ENCODE data around the gene PRKCSH.
A peak's percentile ranks its signal among the peaks of the same experiment; 100 is the strongest.

The PRKCSH gene, protein sequence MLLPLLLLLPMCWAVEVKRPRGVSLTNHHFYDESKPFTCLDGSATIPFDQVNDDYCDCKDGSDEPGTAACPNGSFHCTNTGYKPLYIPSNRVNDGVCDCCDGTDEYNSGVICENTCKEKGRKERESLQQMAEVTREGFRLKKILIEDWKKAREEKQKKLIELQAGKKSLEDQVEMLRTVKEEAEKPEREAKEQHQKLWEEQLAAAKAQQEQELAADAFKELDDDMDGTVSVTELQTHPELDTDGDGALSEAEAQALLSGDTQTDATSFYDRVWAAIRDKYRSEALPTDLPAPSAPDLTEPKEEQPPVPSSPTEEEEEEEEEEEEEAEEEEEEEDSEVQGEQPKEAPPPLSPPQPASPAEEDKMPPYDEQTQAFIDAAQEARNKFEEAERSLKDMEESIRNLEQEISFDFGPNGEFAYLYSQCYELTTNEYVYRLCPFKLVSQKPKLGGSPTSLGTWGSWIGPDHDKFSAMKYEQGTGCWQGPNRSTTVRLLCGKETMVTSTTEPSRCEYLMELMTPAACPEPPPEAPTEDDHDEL

DNA sequence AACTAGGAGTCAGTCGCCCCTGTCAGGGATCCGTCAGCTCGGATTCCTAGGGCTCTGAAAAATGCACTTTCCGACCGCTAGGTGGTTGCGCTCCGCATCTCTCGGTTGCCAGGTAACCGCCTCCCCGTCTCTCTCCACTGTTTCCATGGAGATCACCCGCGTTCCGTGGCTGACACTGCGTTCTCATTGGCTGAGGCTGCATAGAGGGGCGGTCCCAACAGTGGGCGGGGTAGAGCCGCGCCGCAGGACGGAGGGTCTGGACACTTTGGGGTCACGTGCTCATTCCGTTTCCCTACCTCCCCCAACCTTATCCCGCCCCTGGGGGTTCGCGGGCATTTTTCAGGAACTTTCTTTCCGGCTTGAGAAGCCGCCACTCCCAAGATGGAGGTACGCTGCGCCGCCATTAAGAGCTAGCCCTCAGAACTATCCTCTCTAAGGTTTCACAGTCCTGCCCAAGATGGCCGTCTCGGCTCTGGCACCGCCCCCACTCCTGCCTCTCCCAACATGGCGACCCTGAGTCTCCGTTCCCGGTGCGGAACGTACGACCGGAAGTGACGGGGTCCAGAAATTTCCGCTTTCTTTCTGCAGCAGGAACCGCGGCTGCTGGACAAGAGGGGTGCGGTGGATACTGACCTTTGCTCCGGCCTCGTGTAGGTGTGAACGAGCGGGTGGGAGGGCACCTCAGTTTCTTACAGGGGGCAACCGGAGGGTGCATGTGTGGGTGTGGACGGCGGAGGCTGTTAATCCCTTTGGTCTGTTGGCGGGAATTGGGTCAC is at the start of gene PRKCSH, which contains the start of gene ODAD3:
PRKCSH (plus strand) TSS at position 579 of the 776 bp plus-strand sequence. CDS start 483 bp downstream, outside the sequence.
ODAD3 (minus strand) TSS at position 65 of the 776 bp plus-strand sequence. CDS start 105 bp downstream, outside the sequence.
- WGBS (ENCODE audit: insufficient coverage, insufficient read length): no CpG with 5 or more reads among the region's 53 CpGs
- Histone ChIP-seq H3K9me3 (ENCODE audit: control insufficient read depth, insufficient read depth, low read length) (no peaks in the 10 kb centered on the region), H3K4me3 (ENCODE audit: low read length) (peak within 1 kb of the TSS; percentile 82), H3K4me1 (ENCODE audit: control insufficient read depth, insufficient read depth, low read length) (peaks cover 6% of the 10 kb centered on the region), H3K27me3 (ENCODE audit: control insufficient read depth, insufficient read depth, low read length) (no peaks in the 10 kb centered on the region), H3K27ac (ENCODE audit: low read length) (no peak within 1 kb of the TSS), H3K36me3 (ENCODE audit: control insufficient read depth, insufficient read depth, low read length) (peaks cover 16% of the 10 kb centered on the region)
- peak; percentile 98 for DNase-seq (ENCODE audit: low read depth, low spot score)

DNA sequence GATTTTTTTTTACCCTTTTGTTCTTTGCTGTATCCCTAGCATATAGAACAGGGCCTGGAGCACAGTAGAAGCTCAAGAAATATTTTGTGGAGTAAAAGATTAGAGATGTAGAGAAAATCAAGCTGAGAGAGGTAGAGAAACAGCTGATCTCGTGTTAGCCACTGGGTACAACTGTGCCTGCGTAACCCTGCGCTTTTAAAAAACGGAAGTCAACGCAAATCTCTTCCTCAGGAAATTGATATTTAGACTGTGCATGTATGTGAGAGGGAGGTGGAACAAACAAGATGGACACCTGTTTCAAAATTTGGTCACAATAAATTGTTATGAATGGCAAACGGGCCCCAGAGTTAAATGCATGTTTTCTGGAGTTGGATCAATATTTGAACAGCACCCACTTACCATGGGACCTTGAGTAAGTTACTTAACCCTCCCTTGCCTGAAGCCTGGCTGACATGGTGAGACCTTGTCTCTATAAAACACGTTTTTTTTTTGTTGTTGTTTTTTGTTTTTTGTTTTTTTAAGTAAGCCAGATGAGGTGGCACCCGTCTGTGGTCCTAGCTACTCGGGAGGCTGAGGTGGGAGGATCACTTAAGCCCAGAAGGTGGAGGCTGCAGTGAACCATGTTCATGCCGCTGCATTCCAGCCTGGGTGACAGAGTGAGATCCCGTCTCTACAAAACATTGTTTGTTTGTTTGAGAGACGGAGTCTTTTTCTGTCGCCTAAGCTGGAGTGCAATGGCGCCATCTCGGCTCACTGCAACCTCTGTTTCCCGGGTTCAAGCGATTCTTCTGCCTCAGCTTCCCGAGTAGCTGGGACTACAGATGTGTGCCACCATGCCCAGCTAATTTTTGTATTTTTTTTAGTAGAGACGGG is 48.0 kb upstream of the PRKCSH start:
- Histone ChIP-seq H3K27me3 (ENCODE audit: control insufficient read depth, insufficient read depth, low read length) (no peaks in the 10 kb centered on the region), H3K27ac (ENCODE audit: low read length) (no peak overlapping the region), H3K9me3 (ENCODE audit: control insufficient read depth, insufficient read depth, low read length) (no peaks in the 10 kb centered on the region), H3K4me1 (ENCODE audit: control insufficient read depth, insufficient read depth, low read length) (no peaks in the 10 kb centered on the region), H3K36me3 (ENCODE audit: control insufficient read depth, insufficient read depth, low read length) (no peaks in the 10 kb centered on the region), H3K4me3 (ENCODE audit: low read length) (no peak overlapping the region)
- DNase-seq (ENCODE audit: low read depth, low spot score): no peak
- WGBS (ENCODE audit: insufficient coverage, insufficient read length): no CpG with 5 or more reads among the region's 19 CpGs

DNA sequence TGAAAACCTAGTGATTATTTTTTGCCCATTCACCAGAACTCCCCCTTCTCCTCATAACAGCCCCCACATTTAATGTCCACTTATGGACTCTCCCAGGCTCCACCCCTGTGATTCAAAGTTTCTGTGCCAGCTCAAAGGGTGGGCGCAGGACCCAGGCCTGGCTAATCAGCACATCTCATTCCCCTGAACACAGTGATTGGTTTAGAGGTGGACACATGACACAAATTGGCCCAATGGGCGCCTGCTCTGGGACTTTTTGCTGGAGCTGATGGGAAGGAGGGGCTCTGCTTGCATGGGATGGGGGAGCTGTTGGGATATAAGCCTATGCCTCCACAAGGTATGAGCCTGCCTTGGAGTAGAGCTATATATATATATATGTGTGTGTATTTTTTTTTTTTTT is 45.1 kb upstream of the PRKCSH start:
- WGBS (ENCODE audit: insufficient coverage, insufficient read length): no CpG with 5 or more reads among the region's 2 CpGs
- Histone ChIP-seq H3K36me3 (ENCODE audit: control insufficient read depth, insufficient read depth, low read length) (no peaks in the 10 kb centered on the region; the same call in 1 of the 2 replicates), H3K4me3 (ENCODE audit: low read length) (no peak overlapping the region), H3K9me3 (ENCODE audit: control insufficient read depth, insufficient read depth, low read length) (no peaks in the 10 kb centered on the region), H3K27me3 (ENCODE audit: control insufficient read depth, insufficient read depth, low read length) (no peaks in the 10 kb centered on the region), H3K27ac (ENCODE audit: low read length) (no peak overlapping the region), H3K4me1 (ENCODE audit: control insufficient read depth, insufficient read depth, low read length) (no peaks in the 10 kb centered on the region)
- DNase-seq (ENCODE audit: low read depth, low spot score): no peak

DNA sequence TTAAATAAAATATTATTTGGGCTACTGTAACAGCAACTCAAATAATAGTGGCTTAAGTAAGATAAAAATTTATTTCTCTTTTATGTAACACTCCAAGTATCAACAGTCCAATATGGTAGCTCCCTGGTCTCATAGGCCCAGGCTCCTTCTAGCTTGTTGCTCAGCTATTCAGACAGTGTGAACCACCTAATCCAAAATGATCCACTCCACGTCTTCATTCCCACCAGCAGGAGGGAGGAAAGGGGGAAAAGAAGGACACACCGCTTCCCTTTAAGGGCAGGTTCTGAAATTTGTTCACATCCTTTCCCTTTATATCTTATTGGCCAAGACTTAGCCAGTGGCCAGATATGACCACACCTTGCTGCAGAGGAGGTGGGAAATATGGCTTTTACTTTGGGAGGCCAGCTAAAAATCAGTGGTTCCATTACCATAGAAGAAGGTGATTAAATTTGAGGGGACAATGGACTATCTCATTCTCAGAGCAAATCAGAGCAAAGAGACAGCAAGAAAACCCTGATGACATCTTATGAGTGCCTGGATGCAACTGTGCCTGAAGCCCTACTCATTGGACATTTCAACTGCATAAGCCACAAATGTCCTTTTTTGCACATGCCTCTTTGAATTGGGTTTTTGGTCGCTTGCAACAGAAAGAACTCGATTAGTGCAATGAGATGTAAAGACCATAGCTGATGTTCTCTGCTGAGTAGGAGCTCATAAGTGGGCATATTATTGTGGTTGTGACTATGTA is 44.3 kb upstream of the PRKCSH start:
- no peaks in the 10 kb centered on the region for H3K4me1 ChIP-seq (ENCODE audit: control insufficient read depth, insufficient read depth, low read length)
- no peak overlapping the region for H3K4me3 ChIP-seq (ENCODE audit: low read length)
- H3K36me3 ChIP-seq (ENCODE audit: control insufficient read depth, insufficient read depth, low read length): no peaks in the 10 kb centered on the region; the same call in 1 of the 2 replicates
- H3K27ac ChIP-seq (ENCODE audit: low read length): no peak overlapping the region
- no peak for DNase-seq (ENCODE audit: low read depth, low spot score)
- no peaks in the 10 kb centered on the region for H3K9me3 ChIP-seq (ENCODE audit: control insufficient read depth, insufficient read depth, low read length)
- no CpG with 5 or more reads among the region's 4 CpGs for WGBS (ENCODE audit: insufficient coverage, insufficient read length)
- no peaks in the 10 kb centered on the region for H3K27me3 ChIP-seq (ENCODE audit: control insufficient read depth, insufficient read depth, low read length)

DNA sequence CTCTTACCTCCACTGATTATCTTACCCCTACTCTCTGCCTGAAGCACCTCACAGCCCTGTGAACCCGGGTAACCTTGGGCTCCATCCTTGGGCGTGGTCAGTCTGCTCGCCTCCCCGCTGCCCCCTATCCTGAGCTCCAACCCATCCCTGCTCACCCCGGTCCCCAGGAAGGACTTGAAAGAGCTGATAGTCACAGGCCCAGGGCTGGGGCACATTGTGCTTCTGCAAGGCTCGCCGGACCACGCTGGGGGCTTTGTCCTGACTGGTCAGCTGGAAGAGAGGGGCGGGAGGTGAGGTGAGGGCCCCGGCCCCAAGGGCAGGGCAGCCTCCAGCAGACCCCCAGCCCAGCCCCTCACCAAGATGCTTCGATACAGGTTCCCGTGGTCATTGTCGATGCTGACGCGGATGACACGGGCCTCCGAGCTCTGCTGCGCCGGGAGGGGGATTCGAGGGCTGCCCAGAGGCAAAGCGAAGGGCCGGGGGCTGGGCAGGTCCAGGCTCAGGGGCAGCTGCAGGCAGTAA is 38.3 kb upstream of the PRKCSH start:
- H3K36me3 ChIP-seq (ENCODE audit: control insufficient read depth, insufficient read depth, low read length): peaks cover 14% of the 10 kb centered on the region
- H3K27ac ChIP-seq (ENCODE audit: low read length): no peak overlapping the region
- DNase-seq (ENCODE audit: low read depth, low spot score): no peak
- no CpG with 5 or more reads among the region's 22 CpGs for WGBS (ENCODE audit: insufficient coverage, insufficient read length)
- no peak overlapping the region for H3K4me3 ChIP-seq (ENCODE audit: low read length)
- H3K4me1 ChIP-seq (ENCODE audit: control insufficient read depth, insufficient read depth, low read length): no peaks in the 10 kb centered on the region
- H3K27me3 ChIP-seq (ENCODE audit: control insufficient read depth, insufficient read depth, low read length): no peaks in the 10 kb centered on the region; the same call in 1 of the 2 replicates
- no peaks in the 10 kb centered on the region for H3K9me3 ChIP-seq (ENCODE audit: control insufficient read depth, insufficient read depth, low read length)

DNA sequence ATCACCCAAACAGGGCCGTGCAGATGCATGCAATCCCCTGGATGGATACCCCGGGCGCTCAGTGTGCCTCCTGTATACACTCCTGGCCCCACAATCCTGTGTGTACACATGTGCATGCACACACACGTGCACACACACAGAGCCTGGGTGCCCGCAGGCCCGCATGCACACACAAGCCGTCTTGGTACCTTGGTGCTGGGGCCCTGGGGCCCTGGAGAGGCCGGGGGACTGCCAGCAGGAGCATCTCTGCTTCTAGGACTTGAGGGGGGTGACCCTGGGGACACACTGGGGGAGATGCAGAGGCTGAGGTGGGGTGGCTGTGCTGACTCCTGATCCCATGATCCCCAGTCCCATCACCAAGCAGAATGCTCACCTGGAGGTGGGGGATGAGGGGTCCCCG is 35.8 kb upstream of the PRKCSH start:
- Histone ChIP-seq H3K27ac (ENCODE audit: low read length) (no peak overlapping the region), H3K4me1 (ENCODE audit: control insufficient read depth, insufficient read depth, low read length) (no peaks in the 10 kb centered on the region), H3K9me3 (ENCODE audit: control insufficient read depth, insufficient read depth, low read length) (no peaks in the 10 kb centered on the region), H3K4me3 (ENCODE audit: low read length) (no peak overlapping the region), H3K27me3 (ENCODE audit: control insufficient read depth, insufficient read depth, low read length) (no peaks in the 10 kb centered on the region; the same call in 1 of the 2 replicates), H3K36me3 (ENCODE audit: control insufficient read depth, insufficient read depth, low read length) (peaks cover 16% of the 10 kb centered on the region)
- DNase-seq (ENCODE audit: low read depth, low spot score): no peak
- WGBS (ENCODE audit: insufficient coverage, insufficient read length): no CpG with 5 or more reads among the region's 9 CpGs

DNA sequence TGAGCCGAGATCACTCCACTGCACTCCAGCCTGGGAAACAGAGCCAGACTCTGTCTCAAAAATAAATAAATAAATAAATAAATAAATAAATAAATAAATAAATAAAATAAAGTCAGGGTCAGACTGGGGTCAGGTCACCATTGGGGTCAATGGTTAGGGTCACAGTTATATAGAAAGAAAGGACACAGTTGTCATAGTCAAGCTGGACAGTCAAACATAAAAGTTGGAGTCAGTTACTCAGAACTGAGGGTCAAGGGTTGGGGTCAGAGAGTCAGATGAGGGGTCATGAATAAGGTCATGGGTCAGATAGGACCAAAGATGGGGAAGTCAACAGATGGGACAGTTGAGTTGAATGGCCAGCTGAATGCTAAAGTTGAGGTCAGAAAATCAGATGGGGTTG is 34.6 kb upstream of the PRKCSH start:
- Histone ChIP-seq H3K36me3 (ENCODE audit: control insufficient read depth, insufficient read depth, low read length) (peaks cover 16% of the 10 kb centered on the region), H3K27me3 (ENCODE audit: control insufficient read depth, insufficient read depth, low read length) (no peaks in the 10 kb centered on the region; the same call in 1 of the 2 replicates), H3K4me3 (ENCODE audit: low read length) (no peak overlapping the region), H3K27ac (ENCODE audit: low read length) (no peak overlapping the region), H3K4me1 (ENCODE audit: control insufficient read depth, insufficient read depth, low read length) (no peaks in the 10 kb centered on the region), H3K9me3 (ENCODE audit: control insufficient read depth, insufficient read depth, low read length) (no peaks in the 10 kb centered on the region)
- no peak for DNase-seq (ENCODE audit: low read depth, low spot score)
- WGBS (ENCODE audit: insufficient coverage, insufficient read length): no CpG with 5 or more reads among the region's 1 CpG

DNA sequence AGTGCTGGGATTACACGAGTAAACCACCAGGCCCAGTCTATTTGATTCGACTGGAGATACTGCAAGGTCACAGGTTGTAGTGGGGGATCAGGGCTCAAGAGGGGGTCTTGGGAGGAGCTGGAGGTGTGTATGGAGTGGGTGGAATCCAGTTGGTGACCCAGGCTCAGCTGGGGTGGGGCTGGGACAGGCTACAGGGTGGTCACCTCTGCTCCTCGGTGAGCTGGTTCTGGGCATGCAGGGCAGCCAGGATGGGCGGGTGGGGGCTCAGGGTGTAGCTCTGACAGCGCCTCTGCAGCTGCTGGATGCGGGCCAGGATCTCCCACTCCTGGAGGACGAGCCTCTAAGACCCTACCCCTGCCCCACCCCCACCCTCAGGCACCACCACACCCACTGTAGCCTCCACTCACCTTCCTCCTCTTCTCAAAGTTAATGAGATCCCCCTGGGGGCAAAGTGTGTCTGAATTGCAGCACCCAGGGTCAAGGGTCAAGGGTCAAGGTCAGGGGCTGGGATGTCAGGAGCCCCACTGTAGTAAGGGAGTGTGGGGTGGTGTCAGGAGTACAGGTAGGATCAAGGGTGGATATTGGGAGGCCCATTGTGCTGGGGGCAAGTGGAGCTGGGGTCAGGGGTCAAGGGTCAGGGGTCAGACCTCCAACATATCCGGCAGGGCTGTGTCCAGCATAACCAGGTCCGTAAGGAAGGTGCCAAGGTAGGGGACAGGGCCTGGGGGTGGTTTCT is 33.5 kb upstream of the PRKCSH start:
- H3K9me3 ChIP-seq (ENCODE audit: control insufficient read depth, insufficient read depth, low read length): no peaks in the 10 kb centered on the region
- H3K4me1 ChIP-seq (ENCODE audit: control insufficient read depth, insufficient read depth, low read length): no peaks in the 10 kb centered on the region
- peaks cover 19% of the 10 kb centered on the region for H3K36me3 ChIP-seq (ENCODE audit: control insufficient read depth, insufficient read depth, low read length)
- no peaks in the 10 kb centered on the region; the same call in 1 of the 2 replicates for H3K27me3 ChIP-seq (ENCODE audit: control insufficient read depth, insufficient read depth, low read length)
- H3K27ac ChIP-seq (ENCODE audit: low read length): no peak overlapping the region
- no CpG with 5 or more reads among the region's 9 CpGs for WGBS (ENCODE audit: insufficient coverage, insufficient read length)
- no peak overlapping the region for H3K4me3 ChIP-seq (ENCODE audit: low read length)
- DNase-seq (ENCODE audit: low read depth, low spot score): no peak

Data from iPS DF 6.9 (cell line).